ENCODE measurements around the gene NTN5. TPM values are rescaled to one million over a fixed set of nuclear protein-coding genes. Genes with fewer than 3 reads are reported as not detected.
"Not testable (repeated sequence)": the region's sequence is repeated elsewhere in the genome, so short reads cannot be mapped to it uniquely, and the experiment has no call there.

Gene NTN5
- total and polyA plus RNA-seq, 2 donors from 2014 or later: 0.52 to 0.85 TPM

- FAIRE-seq (no peak), DNase-seq (peak in 2 of 5 donors; percentile 77 to 84)
Observed at GRCh38 chr19:48633148-48634035, 39.4 kb downstream of the NTN5 start.

GRCh38 chr19:48632692-48633147, 40.1 kb downstream of the NTN5 start:
- no peak for TF ChIP-seq CTCF (IDR thresholded peaks at IDR 0.05; ENCODE audit: borderline replicate concordance, extremely low read depth, insufficient read depth)
- Histone ChIP-seq H3K9ac (ENCODE audit: low read length in 3 of 3) (no peak overlapping the region), H3K36me3 (ENCODE audit: control insufficient read depth in 2 of 3, insufficient read depth in 3 of 3, low read length in 3 of 3) (peaks cover 0 to 6% (median 5%) of the 10 kb centered on the region in 3 donors), H3K27ac (ENCODE audit: low read depth in 2 of 2, low read length in 2 of 2) (no peak overlapping the region), H3K4me3 (ENCODE audit: low read length in 3 of 3) (peak overlapping the region in 1 of 3 donors; percentile 5), H3K27me3 (ENCODE audit: control insufficient read depth, insufficient read depth, low read length) (no peaks in the 10 kb centered on the region), H3K9me3 (ENCODE audit: control insufficient read depth in 2 of 3, insufficient read depth in 1 of 3, low read length in 3 of 3) (no peaks in the 10 kb centered on the region), H3K4me1 (ENCODE audit: control insufficient read depth in 2 of 3, insufficient read depth in 2 of 3, low read depth in 1 of 3, low read length in 3 of 3) (peaks cover 4 to 28% (median 28%) of the 10 kb centered on the region in 3 donors)
- DNase-seq (peak in 4 of 5 donors; percentile 52 to 77 (median 62)), FAIRE-seq (no peak)
- intact Hi-C loops (cut with DNase I): no loop called here

More at GRCh38 chr19:48633148-48634035, 39.4 kb downstream of the NTN5 start:
- Histone ChIP-seq H3K4me1 (ENCODE audit: control insufficient read depth in 2 of 3, insufficient read depth in 2 of 3, low read depth in 1 of 3, low read length in 3 of 3) (peaks cover 5 to 30% (median 30%) of the 10 kb centered on the region in 3 donors), H3K9me3 (ENCODE audit: control insufficient read depth in 2 of 3, insufficient read depth in 1 of 3, low read length in 3 of 3) (no peaks in the 10 kb centered on the region), H3K4me3 (ENCODE audit: low read length in 3 of 3) (peak overlapping the region in 1 of 3 donors; percentile 63), H3K27me3 (ENCODE audit: control insufficient read depth, insufficient read depth, low read length) (no peaks in the 10 kb centered on the region), H3K9ac (ENCODE audit: low read length in 3 of 3) (peak overlapping the region in 2 of 3 donors; percentile 87 to 97), H3K36me3 (ENCODE audit: control insufficient read depth in 2 of 3, insufficient read depth in 3 of 3, low read length in 3 of 3) (peaks cover 0 to 6% (median 5%) of the 10 kb centered on the region in 3 donors), H3K27ac (ENCODE audit: low read depth in 2 of 2, low read length in 2 of 2) (peak overlapping the region; percentile 78 to 98)
- intact Hi-C loops (cut with DNase I): no loop called here
- TF ChIP-seq CTCF (IDR thresholded peaks at IDR 0.05; ENCODE audit: borderline replicate concordance, extremely low read depth, insufficient read depth): no peak

GRCh38 chr19:48632286-48632685, 40.5 kb downstream of the NTN5 start:
- H3K9me3 ChIP-seq (ENCODE audit: control insufficient read depth in 2 of 3, insufficient read depth in 1 of 3, low read length in 3 of 3); H3K4me3 ChIP-seq (ENCODE audit: low read length in 3 of 3); DNase-seq; H3K27me3 ChIP-seq (ENCODE audit: control insufficient read depth, insufficient read depth, low read length); H3K27ac ChIP-seq (ENCODE audit: low read depth in 2 of 2, low read length in 2 of 2); FAIRE-seq; H3K36me3 ChIP-seq (ENCODE audit: control insufficient read depth in 2 of 3, insufficient read depth in 3 of 3, low read length in 3 of 3); intact Hi-C loops (cut with DNase I); H3K9ac ChIP-seq (ENCODE audit: low read length in 3 of 3): not testable (repeated sequence)
- H3K4me1 ChIP-seq (ENCODE audit: control insufficient read depth in 2 of 3, insufficient read depth in 2 of 3, low read depth in 1 of 3, low read length in 3 of 3): peaks cover 4 to 31% (median 28%) of the 10 kb centered on the region in 3 donors

- Histone ChIP-seq H3K9me3 (ENCODE audit: control insufficient read depth in 2 of 3, insufficient read depth in 1 of 3, low read length in 3 of 3) (no peaks in the 10 kb centered on the region), H3K9ac (ENCODE audit: low read length in 3 of 3) (no peak overlapping the region), H3K27me3 (ENCODE audit: control insufficient read depth, insufficient read depth, low read length) (no peaks in the 10 kb centered on the region), H3K4me1 (ENCODE audit: control insufficient read depth in 2 of 3, insufficient read depth in 2 of 3, low read depth in 1 of 3, low read length in 3 of 3) (peaks cover 4 to 31% (median 28%) of the 10 kb centered on the region in 3 donors), H3K36me3 (ENCODE audit: control insufficient read depth in 2 of 3, insufficient read depth in 3 of 3, low read length in 3 of 3) (peaks cover 0 to 6% (median 5%) of the 10 kb centered on the region in 3 donors), H3K4me3 (ENCODE audit: low read length in 3 of 3) (no peak overlapping the region), H3K27ac (ENCODE audit: low read depth in 2 of 2, low read length in 2 of 2) (peak overlapping the region in 1 of 2 donors; percentile 51)
- FAIRE-seq (no peak), DNase-seq (peak in 4 of 5 donors; percentile 53 to 73 (median 59))
- TF ChIP-seq CTCF (IDR thresholded peaks at IDR 0.05; ENCODE audit: borderline replicate concordance, extremely low read depth, insufficient read depth): no peak
- intact Hi-C loops (cut with DNase I): no loop called here
Observed at GRCh38 chr19:48631225-48631624, 41.6 kb downstream of the NTN5 start.

All from kidney (tissue), 14 donors.